WTC11 (cell line): ENCODE results near the gene RILPL1. TPM values are rescaled to one million over a fixed set of nuclear protein-coding genes. Genes with fewer than 3 reads are reported as not detected.

Source experiments
- ATAC-seq: fragments of 200-7000 bp; cut with Tn5 transposase; 2 replicates; pipeline ENCODE4 v1.10.0; 2021; ENCODE audit warnings: mild to moderate bottlenecking, moderate library complexity
- CTCF ChIA-PET: fragments of 300-600 bp; sonication (Branson Sonifier 250); formaldehyde crosslinking; loops from one replicate; lab custom pipeline; 2021; ENCODE audit warnings: antibody characterized with exemption; lab: Charles Lee
- POLR2A ChIA-PET: fragments of 350-600 bp; sonication (Branson Sonifier 250); formaldehyde crosslinking; loops from one replicate; lab custom pipeline; 2021; ENCODE audit warnings: antibody characterized with exemption; lab: Charles Lee
- DNase-seq: peaks from one replicate; pipeline ENCODE4 v3.0.0; 2021; ENCODE audit warnings: low spot score
- H3K27ac Mint-ChIP-seq: 2 replicates; pipeline ENCODE4 v1.8.0; 2021; ENCODE audit warnings: mixed read lengths
- H3K27me3 Mint-ChIP-seq: 2 replicates; pipeline ENCODE4 v1.8.0; 2021; ENCODE audit warnings: low read depth, mild to moderate bottlenecking, moderate library complexity, mixed read lengths
- H3K36me3 Mint-ChIP-seq: 2 replicates; pipeline ENCODE4 v1.8.0; 2021; ENCODE audit warnings: mixed read lengths
- H3K4me1 Mint-ChIP-seq: 2 replicates; pipeline ENCODE4 v1.8.0; 2022; ENCODE audit warnings: mixed read lengths
- H3K4me3 Mint-ChIP-seq: 2 replicates; pipeline ENCODE4 v1.8.0; 2021; ENCODE audit warnings: mild to moderate bottlenecking, moderate library complexity, mixed read lengths
- H3K9me3 Mint-ChIP-seq: 2 replicates; pipeline ENCODE4 v1.8.0; 2021; ENCODE audit warnings: mixed read lengths
- AFF4 ChIP-seq: sonication (generic); formaldehyde crosslinking; IDR thresholded peaks from 2 replicates; pipeline ENCODE4 v1.8.1; 2023; ENCODE audit warnings: mild to moderate bottlenecking, missing genetic modification reagents, borderline replicate concordance
- E2F1 ChIP-seq: sonication (generic); formaldehyde crosslinking; IDR thresholded peaks from 2 replicates; pipeline ENCODE4 v1.8.0; 2022; ENCODE audit warnings: mild to moderate bottlenecking, missing genetic modification reagents
- HMGA2 ChIP-seq: fragments of 250-450 bp; sonication (Bioruptor Pico); IDR thresholded peaks from 2 replicates; pipeline ENCODE4 v1.4.0; 2021; ENCODE audit warnings: mild to moderate bottlenecking, moderate library complexity
- NR1H2 ChIP-seq: sonication (generic); formaldehyde crosslinking; IDR thresholded peaks from 2 replicates; pipeline ENCODE4 v1.9.0; 2021; ENCODE audit warnings: mild to moderate bottlenecking, moderate library complexity, missing genetic modification reagents
- OVOL2 ChIP-seq: fragments of 250-450 bp; sonication (Bioruptor Pico); IDR thresholded peaks from 2 replicates; pipeline ENCODE4 v1.9.0; 2021; ENCODE audit warnings: mild to moderate bottlenecking, borderline replicate concordance
- SMAD3 ChIP-seq: sonication (generic); formaldehyde crosslinking; IDR thresholded peaks from 2 replicates; pipeline ENCODE4 v1.8.0; 2022; ENCODE audit warnings: missing genetic modification reagents, mild to moderate bottlenecking, borderline replicate concordance
- SMAD4 ChIP-seq: sonication (generic); formaldehyde crosslinking; IDR thresholded peaks from 2 replicates; pipeline ENCODE4 v1.8.0; 2022; ENCODE audit warnings: mild to moderate bottlenecking, missing genetic modification reagents
- STAT6 ChIP-seq: sonication (generic); formaldehyde crosslinking; conservative IDR thresholded peaks from 2 replicates; pipeline ENCODE4 v1.8.1; 2023; ENCODE audit warnings: mild to moderate bottlenecking, low read depth, missing genetic modification reagents, moderate library complexity
- USF2 ChIP-seq: sonication (generic); formaldehyde crosslinking; IDR thresholded peaks from 2 replicates; pipeline ENCODE4 v1.8.1; 2023; ENCODE audit warnings: mild to moderate bottlenecking, missing genetic modification reagents, moderate library complexity
- ZMAT4 ChIP-seq: fragments of 250-450 bp; sonication (Bioruptor Pico); IDR thresholded peaks from 2 replicates; pipeline ENCODE4 v1.9.0; 2021; ENCODE audit warnings: mild to moderate bottlenecking
- ZSCAN18 ChIP-seq: fragments of 250-450 bp; sonication (Bioruptor Pico); IDR thresholded peaks from 2 replicates; pipeline ENCODE4 v2.1.2; 2022; ENCODE audit warnings: mild to moderate bottlenecking, moderate library complexity
- total RNA-seq: library from RNA; stranded (reverse); gene quantifications from 3 replicates; pipeline ENCODE4 v1.2.3, GENCODE V29; 2021
- TF ChIP-seq, protein P1 (sequence below): sonication (generic); formaldehyde crosslinking; IDR thresholded peaks from 2 replicates; pipeline ENCODE4 v1.8.1; 2023; ENCODE audit warnings: mild to moderate bottlenecking, missing genetic modification reagents, moderate library complexity
- TF ChIP-seq, protein P2 (sequence below): fragments of 250-450 bp; sonication (Bioruptor Pico); IDR thresholded peaks from 2 replicates; pipeline ENCODE4 v1.8.0; 2021; ENCODE audit warnings: mild to moderate bottlenecking
- TF ChIP-seq, protein P3 (sequence below): sonication (generic); formaldehyde crosslinking; IDR thresholded peaks from 2 replicates; pipeline ENCODE4 v1.8.0; 2023; ENCODE audit warnings: mild to moderate bottlenecking, missing genetic modification reagents

Gene RILPL1
- total RNA-seq, 1 experiment from 2014 or later, result 8.2 TPM

GRCh38 chr12:123427036-123427769 is 106.3 kb downstream of the RILPL1 start:
- 0 out of 2 replicates have a peak, but pooled peaks cover 2% of the 10 kb centered on the region for H3K36me3 Mint-ChIP-seq
- H3K27me3 Mint-ChIP-seq, result no peaks in the 10 kb centered on the region; the same call in 1 of the 2 replicates
- ChIA-PET CTCF (no interaction called here), POLR2A (no interaction called here)
- DNase-seq (no peak), ATAC-seq (no peak)
- H3K4me1 Mint-ChIP-seq, result no peaks in the 10 kb centered on the region
- no peak overlapping the region for H3K4me3 Mint-ChIP-seq
- peaks cover 8% of the 10 kb centered on the region for H3K9me3 Mint-ChIP-seq
- no peak overlapping the region for H3K27ac Mint-ChIP-seq
- TF ChIP-seq AFF4 (no peak), SMAD3 (CRISPR knock-in tag) (no peak), NR1H2 (CRISPR knock-in tag) (no peak), ZMAT4 (no peak), USF2 (CRISPR knock-in tag) (no peak), STAT6 (CRISPR knock-in tag) (no peak), SMAD4 (no peak), E2F1 (no peak), OVOL2 (CRISPR knock-in tag) (no peak), HMGA2 (CRISPR knock-in tag) (no peak), ZSCAN18 (CRISPR knock-in tag) (no peak)
- TF ChIP-seq, protein P1, sequence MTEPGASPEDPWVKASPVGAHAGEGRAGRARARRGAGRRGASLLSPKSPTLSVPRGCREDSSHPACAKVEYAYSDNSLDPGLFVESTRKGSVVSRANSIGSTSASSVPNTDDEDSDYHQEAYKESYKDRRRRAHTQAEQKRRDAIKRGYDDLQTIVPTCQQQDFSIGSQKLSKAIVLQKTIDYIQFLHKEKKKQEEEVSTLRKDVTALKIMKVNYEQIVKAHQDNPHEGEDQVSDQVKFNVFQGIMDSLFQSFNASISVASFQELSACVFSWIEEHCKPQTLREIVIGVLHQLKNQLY (CRISPR knock-in tag), result no peak
- TF ChIP-seq, protein P2, sequence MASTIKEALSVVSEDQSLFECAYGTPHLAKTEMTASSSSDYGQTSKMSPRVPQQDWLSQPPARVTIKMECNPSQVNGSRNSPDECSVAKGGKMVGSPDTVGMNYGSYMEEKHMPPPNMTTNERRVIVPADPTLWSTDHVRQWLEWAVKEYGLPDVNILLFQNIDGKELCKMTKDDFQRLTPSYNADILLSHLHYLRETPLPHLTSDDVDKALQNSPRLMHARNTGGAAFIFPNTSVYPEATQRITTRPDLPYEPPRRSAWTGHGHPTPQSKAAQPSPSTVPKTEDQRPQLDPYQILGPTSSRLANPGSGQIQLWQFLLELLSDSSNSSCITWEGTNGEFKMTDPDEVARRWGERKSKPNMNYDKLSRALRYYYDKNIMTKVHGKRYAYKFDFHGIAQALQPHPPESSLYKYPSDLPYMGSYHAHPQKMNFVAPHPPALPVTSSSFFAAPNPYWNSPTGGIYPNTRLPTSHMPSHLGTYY, result no peak
- TF ChIP-seq, protein P3, sequence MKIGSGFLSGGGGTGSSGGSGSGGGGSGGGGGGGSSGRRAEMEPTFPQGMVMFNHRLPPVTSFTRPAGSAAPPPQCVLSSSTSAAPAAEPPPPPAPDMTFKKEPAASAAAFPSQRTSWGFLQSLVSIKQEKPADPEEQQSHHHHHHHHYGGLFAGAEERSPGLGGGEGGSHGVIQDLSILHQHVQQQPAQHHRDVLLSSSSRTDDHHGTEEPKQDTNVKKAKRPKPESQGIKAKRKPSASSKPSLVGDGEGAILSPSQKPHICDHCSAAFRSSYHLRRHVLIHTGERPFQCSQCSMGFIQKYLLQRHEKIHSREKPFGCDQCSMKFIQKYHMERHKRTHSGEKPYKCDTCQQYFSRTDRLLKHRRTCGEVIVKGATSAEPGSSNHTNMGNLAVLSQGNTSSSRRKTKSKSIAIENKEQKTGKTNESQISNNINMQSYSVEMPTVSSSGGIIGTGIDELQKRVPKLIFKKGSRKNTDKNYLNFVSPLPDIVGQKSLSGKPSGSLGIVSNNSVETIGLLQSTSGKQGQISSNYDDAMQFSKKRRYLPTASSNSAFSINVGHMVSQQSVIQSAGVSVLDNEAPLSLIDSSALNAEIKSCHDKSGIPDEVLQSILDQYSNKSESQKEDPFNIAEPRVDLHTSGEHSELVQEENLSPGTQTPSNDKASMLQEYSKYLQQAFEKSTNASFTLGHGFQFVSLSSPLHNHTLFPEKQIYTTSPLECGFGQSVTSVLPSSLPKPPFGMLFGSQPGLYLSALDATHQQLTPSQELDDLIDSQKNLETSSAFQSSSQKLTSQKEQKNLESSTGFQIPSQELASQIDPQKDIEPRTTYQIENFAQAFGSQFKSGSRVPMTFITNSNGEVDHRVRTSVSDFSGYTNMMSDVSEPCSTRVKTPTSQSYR (CRISPR knock-in tag), result no peak
